Measurements from ENCODE around the gene LMNTD2. TPM values are rescaled to one million over a fixed set of nuclear protein-coding genes. Genes with fewer than 3 reads are reported as not detected.
A peak's percentile ranks its signal among the peaks of the same experiment; 100 is the strongest.

The LMNTD2 gene
- total RNA-seq, 1 donor from 2014 or later: 4.2 TPM

DNA sequence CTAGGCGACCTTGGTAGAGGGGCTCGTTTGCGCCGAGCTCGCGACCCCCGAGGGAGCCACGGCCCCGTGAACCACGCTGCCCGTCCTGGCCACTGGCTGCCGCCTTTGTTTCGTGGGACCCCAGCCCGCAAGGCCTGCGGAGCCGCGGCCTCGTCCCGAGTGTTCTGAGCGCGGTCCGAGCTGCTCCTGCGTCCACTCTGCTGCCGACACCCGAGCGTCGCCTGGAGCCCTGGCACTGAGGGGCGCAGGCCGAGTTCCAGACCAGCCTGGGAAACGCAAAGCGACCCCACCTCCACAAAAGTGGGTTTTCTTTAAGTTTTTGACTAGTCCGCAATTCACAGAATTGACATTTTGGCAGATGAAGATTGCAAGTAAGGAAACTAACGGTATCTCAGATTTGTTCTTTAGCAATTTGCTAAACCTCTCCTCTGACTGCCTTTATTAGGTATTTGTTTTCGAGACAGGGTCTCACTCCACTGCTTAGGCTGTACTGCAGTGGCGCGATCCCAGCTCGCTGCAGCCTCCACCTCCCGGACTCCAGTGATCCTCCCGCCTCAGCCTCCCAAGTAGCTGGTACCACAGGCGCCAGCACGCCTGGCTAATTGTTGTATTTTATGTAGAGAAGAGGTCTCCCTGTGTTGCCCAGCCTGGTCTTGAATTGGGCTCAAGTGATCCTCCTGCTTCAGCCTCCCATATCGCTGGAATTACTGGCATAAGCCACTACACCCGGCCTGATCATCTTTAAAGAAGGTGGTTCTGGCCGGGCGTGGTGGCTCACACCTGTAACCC, 52.6 kb downstream of the LMNTD2 start:
- H3K9me3 Mint-ChIP-seq (ENCODE audit: unreplicated experiment): no peaks in the 10 kb centered on the region
- H3K36me3 Mint-ChIP-seq (ENCODE audit: low read depth, unreplicated experiment): peaks cover 10% of the 10 kb centered on the region
- H3K27ac Mint-ChIP-seq (ENCODE audit: unreplicated experiment): peak overlapping the region; percentile 30
- H3K4me3 Mint-ChIP-seq (ENCODE audit: unreplicated experiment): peak overlapping the region; percentile 83
- TF ChIP-seq, protein P1, sequence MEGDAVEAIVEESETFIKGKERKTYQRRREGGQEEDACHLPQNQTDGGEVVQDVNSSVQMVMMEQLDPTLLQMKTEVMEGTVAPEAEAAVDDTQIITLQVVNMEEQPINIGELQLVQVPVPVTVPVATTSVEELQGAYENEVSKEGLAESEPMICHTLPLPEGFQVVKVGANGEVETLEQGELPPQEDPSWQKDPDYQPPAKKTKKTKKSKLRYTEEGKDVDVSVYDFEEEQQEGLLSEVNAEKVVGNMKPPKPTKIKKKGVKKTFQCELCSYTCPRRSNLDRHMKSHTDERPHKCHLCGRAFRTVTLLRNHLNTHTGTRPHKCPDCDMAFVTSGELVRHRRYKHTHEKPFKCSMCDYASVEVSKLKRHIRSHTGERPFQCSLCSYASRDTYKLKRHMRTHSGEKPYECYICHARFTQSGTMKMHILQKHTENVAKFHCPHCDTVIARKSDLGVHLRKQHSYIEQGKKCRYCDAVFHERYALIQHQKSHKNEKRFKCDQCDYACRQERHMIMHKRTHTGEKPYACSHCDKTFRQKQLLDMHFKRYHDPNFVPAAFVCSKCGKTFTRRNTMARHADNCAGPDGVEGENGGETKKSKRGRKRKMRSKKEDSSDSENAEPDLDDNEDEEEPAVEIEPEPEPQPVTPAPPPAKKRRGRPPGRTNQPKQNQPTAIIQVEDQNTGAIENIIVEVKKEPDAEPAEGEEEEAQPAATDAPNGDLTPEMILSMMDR (IDR thresholded peaks at IDR 0.05; ENCODE audit: unreplicated experiment): no peak
- peaks cover 14% of the 10 kb centered on the region for H3K4me1 Mint-ChIP-seq (ENCODE audit: unreplicated experiment)
- no peak for DNase-seq (ENCODE audit: low spot score)
- H3K27me3 Mint-ChIP-seq (ENCODE audit: unreplicated experiment): peaks cover 7% of the 10 kb centered on the region

DNA sequence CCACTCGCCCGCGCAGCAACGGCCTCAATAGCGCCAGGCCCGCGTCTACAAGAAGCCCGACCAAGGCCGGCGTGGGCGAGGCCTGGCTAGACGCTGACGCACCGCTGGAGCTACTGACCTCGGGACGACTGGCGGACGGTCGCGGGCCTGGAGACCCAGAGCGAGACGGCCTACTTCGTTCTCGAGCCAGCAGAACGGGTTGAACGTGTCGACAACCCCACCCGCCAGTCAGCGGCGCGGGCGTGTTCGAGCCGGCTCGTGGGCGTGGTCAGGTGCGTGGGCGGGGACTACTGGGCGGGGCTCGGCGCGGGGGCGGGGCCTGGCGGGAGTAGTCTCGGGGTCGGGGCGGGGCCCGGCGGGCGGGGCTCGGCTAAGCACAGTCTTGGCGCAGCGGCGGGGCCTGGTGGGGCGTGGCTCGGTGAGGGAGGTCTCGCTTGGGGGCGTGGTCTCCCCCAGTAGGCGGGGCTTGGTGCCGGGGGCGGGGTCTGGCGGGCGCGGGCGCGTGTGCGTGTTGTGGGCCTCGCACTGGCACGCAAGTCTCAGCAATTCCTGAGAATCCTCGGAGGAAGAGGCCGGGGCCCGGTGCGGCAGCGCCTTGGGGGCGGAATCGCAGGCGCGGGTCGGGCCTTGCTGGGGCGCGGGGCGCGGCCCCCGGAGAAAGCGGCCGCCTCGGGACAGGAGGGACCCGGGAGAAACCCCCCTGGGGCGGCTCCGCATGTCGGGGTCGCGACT, 53.4 kb downstream of the LMNTD2 start, which contains the start of gene RNH1:
TSS of gene RNH1 (minus strand) at position 248 of the 732 bp plus-strand sequence. CDS start 5,080 bp downstream, outside the sequence.
- peak; percentile 99 for DNase-seq (ENCODE audit: low spot score)
- TF ChIP-seq, protein P1 (IDR thresholded peaks at IDR 0.05; ENCODE audit: unreplicated experiment): no peak
- Mint-ChIP-seq H3K27ac (ENCODE audit: unreplicated experiment) (peak within 1 kb of the TSS; percentile 97), H3K4me3 (ENCODE audit: unreplicated experiment) (peak within 1 kb of the TSS; percentile 96), H3K9me3 (ENCODE audit: unreplicated experiment) (no peaks in the 10 kb centered on the region), H3K4me1 (ENCODE audit: unreplicated experiment) (peaks cover 14% of the 10 kb centered on the region), H3K36me3 (ENCODE audit: low read depth, unreplicated experiment) (peaks cover 10% of the 10 kb centered on the region), H3K27me3 (ENCODE audit: unreplicated experiment) (peaks cover 7% of the 10 kb centered on the region)

DNA sequence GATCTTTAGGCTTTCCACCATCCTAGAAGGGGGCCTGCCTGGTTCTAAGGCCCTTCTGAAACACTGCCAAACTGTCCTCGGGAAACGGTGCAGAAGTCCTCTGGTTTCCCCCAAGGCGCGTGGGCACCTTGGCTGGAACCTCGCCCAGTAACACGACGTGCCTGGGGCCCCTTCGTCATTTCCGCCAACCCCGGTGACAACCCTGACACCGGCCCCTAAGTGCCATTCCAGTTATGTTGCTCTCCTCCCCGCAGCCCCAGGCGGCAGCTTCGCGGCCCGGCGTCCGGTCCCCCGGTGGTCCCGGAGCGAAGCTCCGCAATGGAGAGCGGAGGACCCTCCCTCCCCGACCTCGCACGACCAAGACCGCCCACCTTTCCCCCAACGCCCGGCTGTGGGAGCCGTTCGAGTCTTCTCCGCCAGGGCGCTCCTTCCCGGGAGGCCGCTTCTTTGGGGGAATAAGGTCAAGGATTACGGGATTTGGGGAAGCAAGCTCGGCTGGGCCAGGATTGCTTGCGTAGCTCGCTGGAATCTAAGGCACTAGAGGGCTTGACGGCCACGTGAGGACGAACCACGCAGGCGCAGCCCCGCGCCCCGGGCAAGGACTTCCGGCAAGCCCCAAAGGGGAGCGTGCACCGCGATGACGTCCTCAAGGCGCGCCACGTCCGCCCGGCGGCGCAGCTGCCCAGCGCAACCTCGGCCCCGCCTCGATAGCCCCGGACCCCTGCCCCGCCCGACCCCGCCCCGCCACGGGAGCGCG, 54.1 kb downstream of the LMNTD2 start:
- Mint-ChIP-seq H3K27me3 (ENCODE audit: unreplicated experiment) (peaks cover 7% of the 10 kb centered on the region), H3K4me1 (ENCODE audit: unreplicated experiment) (peaks cover 14% of the 10 kb centered on the region), H3K27ac (ENCODE audit: unreplicated experiment) (peak overlapping the region; percentile 97), H3K9me3 (ENCODE audit: unreplicated experiment) (no peaks in the 10 kb centered on the region), H3K4me3 (ENCODE audit: unreplicated experiment) (peak overlapping the region; percentile 96), H3K36me3 (ENCODE audit: low read depth, unreplicated experiment) (peaks cover 8% of the 10 kb centered on the region)
- TF ChIP-seq, protein P1 (IDR thresholded peaks at IDR 0.05; ENCODE audit: unreplicated experiment): no peak
- DNase-seq (ENCODE audit: low spot score): peak; percentile 99

DNA sequence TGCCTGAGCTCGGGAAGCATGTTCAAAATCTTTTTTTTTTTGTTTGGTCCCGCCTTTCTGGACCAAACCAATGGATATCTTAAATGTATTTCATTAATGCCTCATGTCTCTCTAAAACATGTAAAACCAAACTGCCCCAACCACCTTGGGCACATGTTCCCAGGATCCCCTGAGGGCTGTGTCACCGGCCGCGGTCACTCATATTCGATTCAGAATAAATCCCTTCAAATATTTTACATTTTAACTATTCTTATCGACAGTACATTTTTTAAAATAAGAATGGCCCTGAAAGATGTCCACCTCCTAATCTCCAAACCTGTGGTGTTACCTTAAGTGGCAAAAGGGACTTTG, 55.6 kb downstream of the LMNTD2 start:
- Mint-ChIP-seq H3K9me3 (ENCODE audit: unreplicated experiment) (no peaks in the 10 kb centered on the region), H3K4me1 (ENCODE audit: unreplicated experiment) (peaks cover 14% of the 10 kb centered on the region), H3K27me3 (ENCODE audit: unreplicated experiment) (peaks cover 9% of the 10 kb centered on the region), H3K36me3 (ENCODE audit: low read depth, unreplicated experiment) (peaks cover 4% of the 10 kb centered on the region), H3K4me3 (ENCODE audit: unreplicated experiment) (peak overlapping the region; percentile 70), H3K27ac (ENCODE audit: unreplicated experiment) (no peak overlapping the region)
- DNase-seq (ENCODE audit: low spot score): no peak
- TF ChIP-seq, protein P1 (IDR thresholded peaks at IDR 0.05; ENCODE audit: unreplicated experiment): no peak

Small RNA genes within 50 kb of the gene (microRNA-seq; reads per million reads assigned to microRNA genes)
- 123 reads per million, percentile 83 among the genes with 10 or more reads in this experiment for gene MIR210 (ENCODE audit: unreplicated experiment)

Other genes starting within 250 kb of the LMNTD2 start
- gene IFITM1, start 246.7 kb downstream of the LMNTD2 start, total RNA-seq (ENCODE audit: unreplicated experiment): 23.4 TPM
- gene IFITM3, start 239.9 kb downstream of the LMNTD2 start, total RNA-seq (ENCODE audit: unreplicated experiment): 446 TPM
- 14.9 TPM for gene B4GALNT4, start 191.2 kb downstream of the LMNTD2 start, total RNA-seq (ENCODE audit: unreplicated experiment)
- gene PKP3, start 166.5 kb downstream of the LMNTD2 start, total RNA-seq (ENCODE audit: unreplicated experiment): 0.49 TPM
- gene SIGIRR, start 145.7 kb downstream of the LMNTD2 start, total RNA-seq (ENCODE audit: unreplicated experiment): 18.7 TPM
- 0.41 TPM for gene ANO9, start 118.7 kb downstream of the LMNTD2 start, total RNA-seq (ENCODE audit: unreplicated experiment)
- 46.4 TPM for gene PTDSS2, start 110.5 kb downstream of the LMNTD2 start, total RNA-seq (ENCODE audit: unreplicated experiment)
- 61.1 TPM for gene RNH1, start 53.5 kb downstream of the LMNTD2 start, total RNA-seq (ENCODE audit: unreplicated experiment)
- gene HRAS, start 25.2 kb downstream of the LMNTD2 start, total RNA-seq (ENCODE audit: unreplicated experiment): 92.4 TPM
- gene LRRC56, start 23.2 kb downstream of the LMNTD2 start, total RNA-seq (ENCODE audit: unreplicated experiment): 2.6 TPM
- 8.9 TPM for gene RASSF7, start 232 bp upstream of the LMNTD2 start, total RNA-seq (ENCODE audit: unreplicated experiment)
- gene PHRF1, start 15.7 kb upstream of the LMNTD2 start, total RNA-seq (ENCODE audit: unreplicated experiment): 29.5 TPM
- 11.6 TPM for gene IRF7, start 55.2 kb upstream of the LMNTD2 start, total RNA-seq (ENCODE audit: unreplicated experiment)
- gene CDHR5, start 64.2 kb upstream of the LMNTD2 start, total RNA-seq (ENCODE audit: unreplicated experiment): not detected
- 1.8 TPM for gene SCT, start 66.4 kb upstream of the LMNTD2 start, total RNA-seq (ENCODE audit: unreplicated experiment)
- gene DRD4, start 76.5 kb upstream of the LMNTD2 start, total RNA-seq (ENCODE audit: unreplicated experiment): 0.33 TPM
- gene DEAF1, start 134.5 kb upstream of the LMNTD2 start, total RNA-seq (ENCODE audit: unreplicated experiment): 118 TPM
- 22.9 TPM for gene TMEM80, start 135.1 kb upstream of the LMNTD2 start, total RNA-seq (ENCODE audit: unreplicated experiment)
- gene EPS8L2, start 145.5 kb upstream of the LMNTD2 start, total RNA-seq (ENCODE audit: unreplicated experiment): 8.0 TPM
- 123 TPM for gene TALDO1, start 186.7 kb upstream of the LMNTD2 start, total RNA-seq (ENCODE audit: unreplicated experiment)
- gene GATD1, start 216.7 kb upstream of the LMNTD2 start, total RNA-seq (ENCODE audit: unreplicated experiment): 36.5 TPM
- gene CEND1, start 229.4 kb upstream of the LMNTD2 start, total RNA-seq (ENCODE audit: unreplicated experiment): not detected
- 17.8 TPM for gene SLC25A22, start 237.5 kb upstream of the LMNTD2 start, total RNA-seq (ENCODE audit: unreplicated experiment)
- 13.7 TPM for gene PIDD1, start 244.5 kb upstream of the LMNTD2 start, total RNA-seq (ENCODE audit: unreplicated experiment)
- 2,188 TPM for gene RPLP2, start 249.2 kb upstream of the LMNTD2 start, total RNA-seq (ENCODE audit: unreplicated experiment)

Data from endothelial cell (in vitro differentiated cells).